Stomach (tissue), 4 donors: Measurements from ENCODE around the gene EPHB1.

Experiments used
- EP300 ChIP-seq: sonication (generic); formaldehyde crosslinking; IDR thresholded peaks from one replicate; pipeline ENCODE4 v1.6.1; 2017; ENCODE audit warnings: antibody characterized with exemption
- POLR2A ChIP-seq, 4 donors: fragments of 450-650 bp; IDR thresholded peaks; one replicate each; pipeline ENCODE4 v1.6.1; 2016; ENCODE audit warnings: antibody characterized with exemption in 4 of 4, control low read depth in 2 of 4, mild to moderate bottlenecking in 1 of 4, moderate library complexity in 1 of 4
- POLR2AphosphoS5 ChIP-seq, 3 donors: sonication (generic); formaldehyde crosslinking; IDR thresholded peaks; one replicate each; pipeline ENCODE4 v1.6.1; 2016; ENCODE audit warnings: antibody characterized with exemption in 3 of 3
- TF ChIP-seq, protein P1 (sequence below), 7 experiments: fragments of 450-650 bp in 4 of 7; fragments of 200-600 bp in 3 of 7; sonication (generic) in 3 of 7; IDR thresholded peaks; one replicate each; pipeline ENCODE4 v1.5.1; 2016 to 2019; ENCODE audit warnings: antibody characterized with exemption in 7 of 7, control low read depth in 2 of 7, mild to moderate bottlenecking in 1 of 7

- TF ChIP-seq, protein P1, sequence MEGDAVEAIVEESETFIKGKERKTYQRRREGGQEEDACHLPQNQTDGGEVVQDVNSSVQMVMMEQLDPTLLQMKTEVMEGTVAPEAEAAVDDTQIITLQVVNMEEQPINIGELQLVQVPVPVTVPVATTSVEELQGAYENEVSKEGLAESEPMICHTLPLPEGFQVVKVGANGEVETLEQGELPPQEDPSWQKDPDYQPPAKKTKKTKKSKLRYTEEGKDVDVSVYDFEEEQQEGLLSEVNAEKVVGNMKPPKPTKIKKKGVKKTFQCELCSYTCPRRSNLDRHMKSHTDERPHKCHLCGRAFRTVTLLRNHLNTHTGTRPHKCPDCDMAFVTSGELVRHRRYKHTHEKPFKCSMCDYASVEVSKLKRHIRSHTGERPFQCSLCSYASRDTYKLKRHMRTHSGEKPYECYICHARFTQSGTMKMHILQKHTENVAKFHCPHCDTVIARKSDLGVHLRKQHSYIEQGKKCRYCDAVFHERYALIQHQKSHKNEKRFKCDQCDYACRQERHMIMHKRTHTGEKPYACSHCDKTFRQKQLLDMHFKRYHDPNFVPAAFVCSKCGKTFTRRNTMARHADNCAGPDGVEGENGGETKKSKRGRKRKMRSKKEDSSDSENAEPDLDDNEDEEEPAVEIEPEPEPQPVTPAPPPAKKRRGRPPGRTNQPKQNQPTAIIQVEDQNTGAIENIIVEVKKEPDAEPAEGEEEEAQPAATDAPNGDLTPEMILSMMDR (IDR thresholded peaks at IDR 0.05) = no peak
- TF ChIP-seq EP300 (no peak), POLR2AphosphoS5 (IDR thresholded peaks at IDR 0.05) (no peak), POLR2A (IDR thresholded peaks at IDR 0.05) (no peak)
Measured at GRCh38 chr3:134998855-134999254, 203.8 kb downstream of the EPHB1 start.
